ENCODE results near the gene AUTS2.

DNA sequence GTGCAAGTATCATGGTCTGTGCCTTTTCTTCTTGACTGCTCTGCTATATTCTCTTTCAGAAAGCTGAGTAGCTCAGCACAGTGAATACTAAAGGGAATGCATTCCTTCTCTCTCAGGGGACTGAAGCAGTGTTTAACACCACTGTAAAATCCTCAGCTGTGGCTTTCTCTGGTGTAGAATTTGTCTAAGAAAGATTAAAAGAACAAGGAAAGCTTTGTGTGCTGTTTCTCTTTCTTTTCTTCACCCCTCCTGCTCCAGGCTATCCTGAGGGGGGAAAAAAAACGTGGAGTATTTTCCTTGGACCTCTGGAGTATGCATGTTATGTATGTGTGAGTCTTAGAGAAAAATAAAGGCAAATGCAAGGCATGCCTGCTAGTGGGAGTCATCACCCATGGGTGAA, 383.9 kb downstream of the AUTS2 start:
- TF ChIP-seq POLR2AphosphoS5 (IDR thresholded peaks at IDR 0.05), result no peak
- TF ChIP-seq, protein P1, sequence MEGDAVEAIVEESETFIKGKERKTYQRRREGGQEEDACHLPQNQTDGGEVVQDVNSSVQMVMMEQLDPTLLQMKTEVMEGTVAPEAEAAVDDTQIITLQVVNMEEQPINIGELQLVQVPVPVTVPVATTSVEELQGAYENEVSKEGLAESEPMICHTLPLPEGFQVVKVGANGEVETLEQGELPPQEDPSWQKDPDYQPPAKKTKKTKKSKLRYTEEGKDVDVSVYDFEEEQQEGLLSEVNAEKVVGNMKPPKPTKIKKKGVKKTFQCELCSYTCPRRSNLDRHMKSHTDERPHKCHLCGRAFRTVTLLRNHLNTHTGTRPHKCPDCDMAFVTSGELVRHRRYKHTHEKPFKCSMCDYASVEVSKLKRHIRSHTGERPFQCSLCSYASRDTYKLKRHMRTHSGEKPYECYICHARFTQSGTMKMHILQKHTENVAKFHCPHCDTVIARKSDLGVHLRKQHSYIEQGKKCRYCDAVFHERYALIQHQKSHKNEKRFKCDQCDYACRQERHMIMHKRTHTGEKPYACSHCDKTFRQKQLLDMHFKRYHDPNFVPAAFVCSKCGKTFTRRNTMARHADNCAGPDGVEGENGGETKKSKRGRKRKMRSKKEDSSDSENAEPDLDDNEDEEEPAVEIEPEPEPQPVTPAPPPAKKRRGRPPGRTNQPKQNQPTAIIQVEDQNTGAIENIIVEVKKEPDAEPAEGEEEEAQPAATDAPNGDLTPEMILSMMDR (IDR thresholded peaks at IDR 0.05 in 8 of 11, conservative IDR thresholded peaks at IDR 0.05 in 3 of 11), result no peak

Measured in spleen (tissue), 7 donors.